ENCODE measurements around the gene ADGRG3.

The ADGRG3 gene

GRCh38 chr16:57701759-57702371 lies 33.8 kb downstream of the ADGRG3 start:
- DNase-seq (ENCODE audit: low read depth): no peak
- no peak overlapping the region for H3K4me3 ChIP-seq (ENCODE audit: control insufficient read depth, low read depth, low read length)
- TF ChIP-seq CTCF (IDR thresholded peaks at IDR 0.05; ENCODE audit: control insufficient read depth, insufficient read depth, low read depth, low read length, missing control alignments): no peak

GRCh38 chr16:57703416-57704010 lies 35.4 kb downstream of the ADGRG3 start:
- no peak for TF ChIP-seq CTCF (IDR thresholded peaks at IDR 0.05; ENCODE audit: control insufficient read depth, insufficient read depth, low read depth, low read length, missing control alignments)
- no peak overlapping the region for H3K4me3 ChIP-seq (ENCODE audit: control insufficient read depth, low read depth, low read length)
- no peak for DNase-seq (ENCODE audit: low read depth)

GRCh38 chr16:57704011-57704904 lies 36.2 kb downstream of the ADGRG3 start:
- DNase-seq (ENCODE audit: low read depth): no peak
- H3K4me3 ChIP-seq (ENCODE audit: control insufficient read depth, low read depth, low read length): no peak overlapping the region
- TF ChIP-seq CTCF (IDR thresholded peaks at IDR 0.05; ENCODE audit: control insufficient read depth, insufficient read depth, low read depth, low read length, missing control alignments): no peak

GRCh38 chr16:57704905-57705852 lies 37.1 kb downstream of the ADGRG3 start:
- DNase-seq (ENCODE audit: low read depth): no peak
- no peak overlapping the region for H3K4me3 ChIP-seq (ENCODE audit: control insufficient read depth, low read depth, low read length)
- no peak for TF ChIP-seq CTCF (IDR thresholded peaks at IDR 0.05; ENCODE audit: control insufficient read depth, insufficient read depth, low read depth, low read length, missing control alignments)

- TF ChIP-seq CTCF (IDR thresholded peaks at IDR 0.05; ENCODE audit: control insufficient read depth, insufficient read depth, low read depth, low read length, missing control alignments): no peak
- no peak overlapping the region for H3K4me3 ChIP-seq (ENCODE audit: control insufficient read depth, low read depth, low read length)
- DNase-seq (ENCODE audit: low read depth): no peak
Measured at GRCh38 chr16:57706717-57707116, 38.6 kb downstream of the ADGRG3 start.

GRCh38 chr16:57707331-57707730 lies 39.2 kb downstream of the ADGRG3 start:
- H3K4me3 ChIP-seq (ENCODE audit: control insufficient read depth, low read depth, low read length): no peak overlapping the region
- TF ChIP-seq CTCF (IDR thresholded peaks at IDR 0.05; ENCODE audit: control insufficient read depth, insufficient read depth, low read depth, low read length, missing control alignments): no peak
- DNase-seq (ENCODE audit: low read depth): no peak
